GM19455 (cell line): ENCODE data around the gene CHSY1.
"Not testable (repeated sequence)": the region's sequence is repeated elsewhere in the genome, so short reads cannot be mapped to it uniquely, and the experiment has no call there.

Experiments
- ATAC-seq: cut with Tn5 transposase; IDR thresholded peaks from one replicate; pipeline ENCODE4 v1.9.1; 2021; ENCODE audit not compliant: unreplicated experiment

Gene CHSY1

GRCh38 chr15:101251830-101252820 is at the start of gene CHSY1:
Gene CHSY1 (minus strand): TSS chr15:101252048. CDS start chr15:101251456, 592 bp downstream.
- peak; percentile 69 for ATAC-seq

GRCh38 chr15:101296418-101297405 is 44.9 kb upstream of the CHSY1 start:
- no peak for ATAC-seq

- no peak for ATAC-seq
These were observed 43.8 kb upstream of the CHSY1 start for GRCh38 chr15:101295607-101296161.

DNA sequence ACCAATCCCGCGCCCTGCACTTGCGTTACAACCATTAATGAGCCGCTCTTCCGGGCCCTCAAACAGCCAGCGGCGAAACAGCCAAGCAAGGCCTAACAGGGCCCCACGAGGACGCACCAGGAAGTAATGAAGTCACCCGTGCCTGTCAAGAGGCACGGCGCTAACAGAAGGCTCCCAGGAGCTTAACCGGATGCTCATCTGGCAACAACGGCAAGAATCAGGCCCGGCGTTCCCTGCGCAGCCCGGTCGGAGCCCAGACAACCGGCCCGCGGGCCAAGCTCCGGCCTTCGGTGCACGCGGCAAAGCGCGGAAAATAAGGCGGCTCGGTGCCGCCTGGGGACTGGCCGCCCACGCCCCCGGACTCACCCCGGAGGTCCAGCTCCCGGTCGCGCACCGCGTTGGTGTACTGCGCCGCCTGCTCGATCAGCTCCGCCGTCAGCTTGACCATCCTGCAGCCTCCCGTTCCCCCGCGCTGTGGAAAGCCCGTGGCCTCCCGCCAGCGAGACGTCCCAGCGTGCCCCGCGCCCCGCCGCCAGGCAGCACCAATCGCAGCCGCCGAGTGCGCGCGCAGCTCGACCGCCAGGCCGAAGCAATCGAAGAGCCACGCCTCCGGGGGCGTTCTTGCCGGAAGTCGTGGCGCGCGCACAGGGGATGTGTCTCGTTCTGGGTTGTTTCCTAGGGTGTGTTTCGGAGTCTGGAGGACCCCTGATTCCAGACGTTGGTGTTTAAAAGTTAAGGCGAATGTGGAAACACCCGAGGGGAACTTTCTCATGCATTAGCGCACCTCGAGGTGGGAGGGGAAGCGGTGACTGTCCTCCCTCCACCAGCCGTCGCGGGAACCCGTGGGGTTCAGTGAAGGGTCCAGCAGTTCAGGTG is 43.1 kb upstream of the CHSY1 start, which contains the start of gene SNRPA1:
SNRPA1 (minus strand) TSS at position 518 of the 876 bp plus-strand sequence; CDS start at position 448, 70 bp downstream.
- peak; percentile 77 for ATAC-seq

- no peak for ATAC-seq
These were observed 41.3 kb upstream of the CHSY1 start for GRCh38 chr15:101293122-101293521.

- ATAC-seq, result no peak
These were observed 37.2 kb upstream of the CHSY1 start for GRCh38 chr15:101288905-101289513.

DNA sequence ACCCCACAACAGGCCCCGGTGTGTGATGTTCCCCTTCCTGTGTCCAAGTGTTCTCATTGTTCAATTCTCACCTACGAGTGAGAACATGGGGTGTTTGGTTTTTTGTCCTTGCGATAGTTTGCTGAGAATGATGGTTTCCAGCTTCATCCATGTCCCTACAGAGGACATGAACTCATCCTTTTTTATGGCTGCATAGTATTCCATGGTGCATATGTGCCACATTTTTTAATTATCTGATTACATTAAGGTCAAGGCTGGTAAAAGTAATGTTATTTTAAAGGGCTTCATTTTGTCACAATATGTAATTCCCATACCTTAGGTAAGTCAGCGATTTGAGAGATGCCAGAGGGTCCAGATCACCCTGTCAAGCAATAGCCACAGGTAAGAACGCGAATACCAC is 35.5 kb upstream of the CHSY1 start:
- not testable (repeated sequence) for ATAC-seq

- no peak for ATAC-seq
These were observed 34.7 kb upstream of the CHSY1 start for GRCh38 chr15:101286471-101287114.

GRCh38 chr15:101283931-101284330 is 32.1 kb upstream of the CHSY1 start:
- ATAC-seq, result no peak

DNA sequence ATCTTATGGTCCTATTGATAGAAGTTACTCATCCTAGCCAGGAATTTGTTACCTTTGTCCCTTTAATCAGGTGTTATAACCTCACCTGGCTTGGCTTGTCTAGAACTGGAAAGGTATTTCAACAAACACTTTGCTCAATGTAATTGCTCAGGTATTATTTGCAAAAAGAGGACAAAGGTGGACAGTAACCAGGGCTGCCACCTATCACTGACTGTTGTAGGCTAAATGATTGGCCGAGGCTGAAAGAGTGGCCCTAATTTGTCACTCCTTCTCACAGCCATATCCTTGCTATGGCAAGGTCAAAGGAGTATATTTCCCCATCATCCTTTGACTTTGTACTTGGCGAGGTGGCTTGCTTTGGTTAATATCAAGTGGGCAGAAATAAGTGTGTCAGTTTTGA is 28.2 kb upstream of the CHSY1 start:
- ATAC-seq, result no peak

DNA sequence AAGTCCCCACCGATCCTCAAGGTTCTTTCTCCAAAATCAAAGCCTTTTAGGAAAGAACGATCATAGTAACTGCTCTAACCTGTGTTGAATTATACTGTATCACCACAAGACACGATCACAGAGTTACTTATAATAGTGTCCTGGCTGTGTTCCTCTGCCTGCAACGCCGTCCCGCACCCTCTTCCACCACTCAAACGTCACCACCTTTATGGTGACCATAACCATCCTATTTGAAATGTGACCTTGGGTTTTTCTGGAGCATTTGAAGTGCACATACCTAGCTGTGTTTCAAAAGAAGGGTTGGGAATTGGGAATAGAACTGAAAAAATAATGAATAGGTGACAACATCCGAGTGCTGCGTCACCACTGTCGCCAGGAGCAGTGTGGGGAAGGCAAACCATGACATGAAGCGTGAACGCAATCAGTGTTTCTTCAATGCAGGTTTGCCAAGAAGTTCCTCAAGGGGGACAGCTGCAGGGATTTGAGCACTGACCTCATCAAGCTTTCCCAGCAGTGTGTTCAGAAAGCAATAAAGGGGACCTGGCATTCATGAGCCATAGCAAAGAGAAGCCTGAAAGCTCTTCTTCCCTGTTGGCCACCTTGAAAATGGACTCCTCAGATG is 26.2 kb upstream of the CHSY1 start:
- ATAC-seq, result no peak

GRCh38 chr15:101277038-101277822 is 25.4 kb upstream of the CHSY1 start, which contains the start of gene SELENOS:
Gene SELENOS (minus strand): TSS chr15:101277485. CDS start chr15:101277417, 68 bp downstream.
- peak; percentile 79 for ATAC-seq

DNA sequence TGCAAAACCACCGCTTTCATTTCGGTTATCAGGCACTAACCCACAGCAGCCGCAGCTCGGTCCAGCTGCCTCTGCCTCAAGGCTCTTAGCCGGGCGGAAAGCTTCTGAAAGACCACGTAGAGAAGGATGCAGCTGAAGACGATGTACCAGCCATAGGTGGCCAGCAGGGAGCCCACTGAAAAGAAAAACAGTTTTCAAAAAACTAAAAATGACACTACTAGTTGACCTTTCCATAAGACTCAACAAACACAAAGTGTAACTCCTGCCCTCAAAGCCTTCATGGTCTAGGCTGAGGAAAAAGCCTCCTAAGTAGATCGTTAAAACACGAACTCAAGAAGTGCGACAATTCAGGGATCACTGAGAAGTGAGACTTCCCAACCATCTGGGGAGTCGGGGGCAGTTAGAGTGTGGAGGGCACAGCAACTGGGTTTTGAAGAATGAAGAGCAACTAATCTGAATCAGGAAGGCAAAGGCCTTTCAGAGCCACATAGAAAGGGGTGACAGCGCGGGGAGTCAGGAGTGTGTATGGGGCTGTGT is 24.7 kb upstream of the CHSY1 start:
- peak; percentile 50 for ATAC-seq

DNA sequence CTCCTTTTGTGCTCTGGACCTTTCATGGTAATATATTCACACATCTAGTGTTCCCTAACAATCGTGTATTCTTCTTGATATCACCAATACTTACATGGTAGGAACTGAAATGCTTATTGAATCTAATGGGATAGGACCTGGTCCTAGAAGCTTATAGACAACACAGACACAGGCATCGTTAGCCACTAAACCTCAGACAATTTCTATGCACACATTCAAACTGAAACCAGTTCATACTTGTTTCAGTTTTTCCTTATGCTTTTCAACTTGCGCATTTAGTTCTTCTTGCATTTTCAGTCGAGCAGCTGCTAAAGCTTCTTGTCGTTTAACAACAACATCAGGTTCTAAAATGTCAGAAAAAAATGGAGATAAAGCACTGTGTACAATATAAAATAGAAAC is 23.2 kb upstream of the CHSY1 start:
- peak; percentile 41 for ATAC-seq

GRCh38 chr15:101273534-101273933 is 21.7 kb upstream of the CHSY1 start:
- no peak for ATAC-seq

- no peak for ATAC-seq
These were observed 20.7 kb upstream of the CHSY1 start for GRCh38 chr15:101272584-101272983.

GRCh38 chr15:101269479-101270223 is 17.8 kb upstream of the CHSY1 start:
- no peak for ATAC-seq
